Measurements from ENCODE around the gene OTP. TPM values are rescaled to one million over a fixed set of nuclear protein-coding genes. Genes with fewer than 3 reads are reported as not detected.
"Not testable (repeated sequence)": the region's sequence is repeated elsewhere in the genome, so short reads cannot be mapped to it uniquely, and the experiment has no call there.

The OTP gene
- total and polyA plus RNA-seq, 2 experiments from 2014 or later: not detected

DNA sequence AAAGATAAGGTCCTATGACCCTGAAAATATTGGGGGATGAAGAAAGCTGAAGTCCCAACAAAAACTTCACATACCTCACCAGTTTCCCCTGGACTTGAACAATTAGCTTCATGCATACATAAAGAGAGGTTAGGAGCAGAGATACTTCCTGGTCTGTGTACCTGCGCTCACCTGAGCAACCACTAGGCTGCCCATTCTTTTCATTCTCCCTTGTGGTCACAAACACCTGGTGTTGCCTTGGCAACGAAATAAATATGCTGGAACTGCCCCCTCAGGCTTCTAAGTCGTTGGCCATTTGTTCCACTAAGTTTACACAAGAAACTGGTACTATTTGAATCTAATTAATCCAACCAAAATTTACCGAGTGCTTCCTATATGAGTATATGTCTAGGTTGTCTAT lies 18.1 kb downstream of the OTP start:
- Histone ChIP-seq H3K4me3 (no peak overlapping the region), H3K27me3 (peaks cover 62% of the 10 kb centered on the region), H3K27ac (no peak overlapping the region), H3K9me3 (ENCODE audit: low read depth) (no peaks in the 10 kb centered on the region), H3K4me1 (ENCODE audit: low read depth) (no peaks in the 10 kb centered on the region), H3K36me3 (no peaks in the 10 kb centered on the region)
- no peak for TF ChIP-seq CTCF (IDR thresholded peaks at IDR 0.05; ENCODE audit: low read depth, low read length)
- DNase-seq (ENCODE audit: low read depth in 1 of 2, low spot score in 1 of 2): no peak

GRCh38 chr5:77616920-77617319 lies 21.6 kb downstream of the OTP start:
- Histone ChIP-seq H3K27ac (no peak overlapping the region), H3K4me1 (ENCODE audit: low read depth) (no peaks in the 10 kb centered on the region), H3K9me3 (ENCODE audit: low read depth) (no peaks in the 10 kb centered on the region), H3K36me3 (no peaks in the 10 kb centered on the region), H3K4me3 (no peak overlapping the region), H3K27me3 (peaks cover 27% of the 10 kb centered on the region)
- TF ChIP-seq CTCF (IDR thresholded peaks at IDR 0.05; ENCODE audit: low read depth, low read length): no peak
- no peak for DNase-seq (ENCODE audit: low read depth in 1 of 2, low spot score in 1 of 2)

GRCh38 chr5:77608927-77609326 lies 29.6 kb downstream of the OTP start:
- not testable (repeated sequence) for H3K27ac ChIP-seq; H3K9me3 ChIP-seq (ENCODE audit: low read depth); H3K36me3 ChIP-seq; DNase-seq (ENCODE audit: low read depth in 1 of 2, low spot score in 1 of 2); H3K4me1 ChIP-seq (ENCODE audit: low read depth); H3K27me3 ChIP-seq; H3K4me3 ChIP-seq

- H3K4me1 ChIP-seq (ENCODE audit: low read depth): no peaks in the 10 kb centered on the region
- no peaks in the 10 kb centered on the region for H3K36me3 ChIP-seq
- no peak for DNase-seq (ENCODE audit: low read depth in 1 of 2, low spot score in 1 of 2)
- no peak overlapping the region for H3K4me3 ChIP-seq
- no peak for TF ChIP-seq CTCF (IDR thresholded peaks at IDR 0.05; ENCODE audit: low read depth, low read length)
- H3K9me3 ChIP-seq (ENCODE audit: low read depth): no peaks in the 10 kb centered on the region
- H3K27me3 ChIP-seq: no peaks in the 10 kb centered on the region
- no peak overlapping the region for H3K27ac ChIP-seq
These were observed 31.2 kb downstream of the OTP start for GRCh38 chr5:77607324-77607723.

DNA sequence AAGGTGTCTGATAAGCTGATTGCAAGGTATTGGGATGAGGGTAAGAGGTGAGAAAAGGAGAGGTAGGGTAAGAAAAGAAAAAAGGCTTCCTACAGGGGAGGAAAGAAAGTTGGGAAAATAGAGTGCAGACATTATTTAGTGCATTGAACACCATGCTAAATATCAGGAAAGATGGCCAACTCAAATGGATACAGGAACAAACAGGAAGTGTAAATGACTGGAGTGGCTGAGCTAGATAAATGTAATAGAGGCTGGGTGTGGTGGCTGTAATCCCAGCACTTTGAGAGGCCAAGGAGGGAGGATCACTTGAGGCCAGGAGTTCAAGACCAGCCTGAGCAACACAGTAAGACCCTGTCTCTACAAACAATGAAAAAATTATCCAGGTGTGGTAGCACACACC lies 32.2 kb downstream of the OTP start:
- no peak overlapping the region for H3K27ac ChIP-seq
- no peak for DNase-seq (ENCODE audit: low read depth in 1 of 2, low spot score in 1 of 2)
- H3K9me3 ChIP-seq (ENCODE audit: low read depth): no peaks in the 10 kb centered on the region
- TF ChIP-seq CTCF (IDR thresholded peaks at IDR 0.05; ENCODE audit: low read depth, low read length): no peak
- H3K4me3 ChIP-seq: no peak overlapping the region
- no peaks in the 10 kb centered on the region for H3K27me3 ChIP-seq
- no peaks in the 10 kb centered on the region for H3K4me1 ChIP-seq (ENCODE audit: low read depth)
- no peaks in the 10 kb centered on the region for H3K36me3 ChIP-seq

GRCh38 chr5:77599679-77600078 lies 38.8 kb downstream of the OTP start:
- H3K27me3 ChIP-seq: no peaks in the 10 kb centered on the region
- H3K4me1 ChIP-seq (ENCODE audit: low read depth): no peaks in the 10 kb centered on the region
- H3K27ac ChIP-seq: no peak overlapping the region
- H3K4me3 ChIP-seq: no peak overlapping the region
- no peaks in the 10 kb centered on the region for H3K36me3 ChIP-seq
- H3K9me3 ChIP-seq (ENCODE audit: low read depth): no peaks in the 10 kb centered on the region
- TF ChIP-seq CTCF (IDR thresholded peaks at IDR 0.05; ENCODE audit: low read depth, low read length): no peak
- DNase-seq (ENCODE audit: low read depth in 1 of 2, low spot score in 1 of 2): no peak
